ENCODE measurements around the gene CCDC142.
"Not testable (repeated sequence)": the region's sequence is repeated elsewhere in the genome, so short reads cannot be mapped to it uniquely, and the experiment has no call there.

CCDC142 gene

GRCh38 chr2:74462054-74462785 is 20.6 kb downstream of the CCDC142 start:
- no peak for DNase-seq

GRCh38 chr2:74461187-74462053 is 21.4 kb downstream of the CCDC142 start:
- no peak for DNase-seq

GRCh38 chr2:74460187-74460586 is 22.6 kb downstream of the CCDC142 start:
- DNase-seq: not testable (repeated sequence)

- DNase-seq: not testable (repeated sequence)
These were observed 23.2 kb downstream of the CCDC142 start for GRCh38 chr2:74459503-74460118.

- DNase-seq: no peak
These were observed 23.8 kb downstream of the CCDC142 start for GRCh38 chr2:74458938-74459363.

- peak; percentile 99 for DNase-seq
These were observed 24.5 kb downstream of the CCDC142 start, which contains the start of gene WBP1 for GRCh38 chr2:74458132-74458937. Gene WBP1 (plus strand): TSS chr2:74458438. CDS start chr2:74458603, 165 bp downstream.

GRCh38 chr2:74457549-74458131 is 25.2 kb downstream of the CCDC142 start:
- peak; percentile 58 for DNase-seq

DNA sequence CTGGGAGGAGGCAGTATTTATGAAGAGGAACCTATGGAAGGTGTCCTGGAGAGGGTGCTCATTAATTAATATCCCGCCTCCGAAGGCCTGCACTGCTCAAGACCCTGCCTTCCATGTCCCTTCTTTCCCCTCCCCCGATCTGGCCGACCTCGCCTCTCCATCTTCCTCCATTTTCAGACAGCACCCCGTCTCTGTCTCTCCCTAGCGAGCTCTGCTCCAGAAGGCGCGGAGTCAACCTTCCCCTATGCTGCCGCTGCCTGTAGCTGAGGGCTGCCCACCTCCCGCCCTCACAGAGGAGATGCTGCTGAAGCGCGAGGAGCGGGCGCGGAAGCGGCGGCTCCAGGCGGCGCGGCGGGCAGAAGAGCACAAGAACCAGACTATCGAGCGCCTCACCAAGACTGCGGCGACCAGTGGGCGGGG is 25.7 kb downstream of the CCDC142 start:
- no peak for DNase-seq

GRCh38 chr2:74454654-74455511 is 27.9 kb downstream of the CCDC142 start, which contains the start of gene INO80B:
Gene INO80B (plus strand): TSS chr2:74455087. CDS start chr2:74455117, 30 bp downstream.
- DNase-seq: peak; percentile 89

- DNase-seq: no peak
These were observed 32.1 kb downstream of the CCDC142 start for GRCh38 chr2:74450570-74451190.

DNA sequence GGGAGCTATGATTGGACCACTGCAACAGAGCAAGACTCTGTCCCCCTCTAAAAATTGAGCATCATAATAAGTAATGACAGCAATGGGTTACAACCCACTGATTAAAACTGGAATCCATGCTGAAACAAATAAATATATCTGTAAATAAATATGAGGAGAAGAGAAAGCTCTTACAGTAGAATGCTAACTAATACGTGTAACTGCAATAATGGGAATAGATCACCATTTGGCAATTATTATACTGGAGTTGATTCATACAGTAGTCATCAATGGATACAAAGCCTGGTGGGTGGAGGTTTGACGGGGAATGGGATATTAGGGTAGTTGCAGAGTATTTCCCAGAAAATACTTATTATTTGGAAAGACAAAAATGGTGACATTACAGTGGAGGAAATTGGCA is 34.0 kb downstream of the CCDC142 start:
- DNase-seq: no peak

DNA sequence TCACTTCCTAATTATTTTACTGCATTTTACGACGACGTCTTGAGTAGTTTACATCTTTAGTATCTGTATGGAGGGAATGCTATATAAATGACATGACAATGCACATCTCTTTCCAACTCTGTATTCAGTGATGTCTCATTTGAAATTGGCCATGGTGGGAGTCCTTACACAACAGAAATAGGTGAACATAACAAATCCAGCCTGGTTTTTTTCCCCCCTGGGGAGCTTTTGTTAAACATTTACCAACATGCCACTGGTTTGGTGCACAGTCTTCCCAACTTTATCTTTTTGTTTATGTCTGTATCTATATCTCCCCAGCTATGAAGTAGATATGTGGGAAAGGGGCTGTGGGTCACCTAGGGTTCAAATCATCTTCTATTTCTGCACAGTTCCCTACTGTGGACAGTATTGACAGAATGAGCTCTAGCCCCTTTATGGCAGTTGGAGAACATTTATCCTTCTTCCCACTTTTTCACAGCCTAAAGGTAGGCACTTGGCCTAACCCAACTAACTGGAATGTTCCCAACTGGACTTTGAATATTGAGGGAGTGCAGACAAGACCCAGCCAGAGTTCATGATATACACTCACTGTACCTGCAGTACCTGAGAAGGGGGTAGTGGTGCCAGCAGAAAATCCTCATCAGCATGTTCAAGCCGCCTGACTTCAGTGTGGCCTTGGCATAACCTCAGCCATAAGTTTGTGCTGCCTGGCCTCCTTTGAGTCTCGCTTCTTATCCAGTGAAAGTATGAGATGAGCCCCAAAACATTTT is 35.4 kb downstream of the CCDC142 start:
- DNase-seq: no peak

- no peak for DNase-seq
These were observed 38.1 kb downstream of the CCDC142 start for GRCh38 chr2:74444498-74445318.

- not testable (repeated sequence) for DNase-seq
These were observed 40.1 kb downstream of the CCDC142 start for GRCh38 chr2:74442483-74443297.

- no peak for DNase-seq
These were observed 40.9 kb downstream of the CCDC142 start, which contains the start of gene RTKN for GRCh38 chr2:74441690-74442482. Gene RTKN (minus strand): TSS chr2:74441937. CDS start chr2:74441816, 121 bp downstream.

GRCh38 chr2:74441170-74441689 is 41.6 kb downstream of the CCDC142 start:
- DNase-seq: no peak
